NB4 (cell line): ENCODE measurements around the gene REPS2.

Experiments
- MYC ChIP-seq: IDR thresholded peaks from 2 replicates; pipeline ENCODE4 v1.6.1; 2011; ENCODE audit warnings: low read depth, low read length
- POLR2A ChIP-seq: IDR thresholded peaks from 2 replicates; pipeline ENCODE4 v1.6.1; 2011; ENCODE audit warnings: mild to moderate bottlenecking; ENCODE audit not compliant: insufficient read length; ENCODE audit errors: extremely low read depth
- TF ChIP-seq, protein P1 (sequence below): IDR thresholded peaks from one replicate; pipeline ENCODE4 v1.5.1; 2012; ENCODE audit warnings: low read depth, low read length
- TF ChIP-seq, protein P2 (sequence below): IDR thresholded peaks from 2 replicates; pipeline ENCODE4 v1.6.1; 2011; ENCODE audit warnings: low read depth, low read length

DNA sequence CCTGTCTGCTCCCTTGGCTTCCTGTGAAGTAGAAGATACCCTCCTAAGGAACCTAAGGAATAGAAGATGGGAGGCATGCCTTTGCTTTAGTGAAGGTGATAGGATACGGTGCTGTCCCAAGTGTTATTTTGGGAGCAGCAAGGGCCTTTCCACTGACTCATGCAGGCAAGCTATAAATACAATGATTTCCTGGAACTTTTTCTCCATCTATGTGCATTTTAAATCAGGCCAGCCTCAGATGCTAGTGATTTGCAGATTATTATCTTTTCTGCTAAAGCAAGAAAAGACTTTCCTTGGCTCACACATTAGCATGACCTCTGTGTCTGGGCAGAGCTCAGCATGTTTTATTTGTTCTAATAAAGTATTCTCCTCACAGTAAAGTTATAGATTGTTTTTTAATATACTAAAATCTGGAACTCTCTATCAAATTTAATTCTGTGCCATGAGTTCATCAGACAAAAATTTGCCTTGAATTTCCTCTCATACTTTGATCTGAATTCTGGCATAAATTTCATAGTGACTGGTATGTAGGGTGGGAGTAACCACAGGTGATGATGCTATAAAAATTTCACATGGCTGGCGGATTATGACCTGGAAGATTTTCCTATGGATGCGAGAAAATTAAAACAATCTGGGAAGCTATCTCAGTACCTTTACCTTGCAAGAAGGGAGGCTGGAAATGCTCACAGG lies 131.7 kb downstream of the REPS2 start:
- TF ChIP-seq, protein P1, sequence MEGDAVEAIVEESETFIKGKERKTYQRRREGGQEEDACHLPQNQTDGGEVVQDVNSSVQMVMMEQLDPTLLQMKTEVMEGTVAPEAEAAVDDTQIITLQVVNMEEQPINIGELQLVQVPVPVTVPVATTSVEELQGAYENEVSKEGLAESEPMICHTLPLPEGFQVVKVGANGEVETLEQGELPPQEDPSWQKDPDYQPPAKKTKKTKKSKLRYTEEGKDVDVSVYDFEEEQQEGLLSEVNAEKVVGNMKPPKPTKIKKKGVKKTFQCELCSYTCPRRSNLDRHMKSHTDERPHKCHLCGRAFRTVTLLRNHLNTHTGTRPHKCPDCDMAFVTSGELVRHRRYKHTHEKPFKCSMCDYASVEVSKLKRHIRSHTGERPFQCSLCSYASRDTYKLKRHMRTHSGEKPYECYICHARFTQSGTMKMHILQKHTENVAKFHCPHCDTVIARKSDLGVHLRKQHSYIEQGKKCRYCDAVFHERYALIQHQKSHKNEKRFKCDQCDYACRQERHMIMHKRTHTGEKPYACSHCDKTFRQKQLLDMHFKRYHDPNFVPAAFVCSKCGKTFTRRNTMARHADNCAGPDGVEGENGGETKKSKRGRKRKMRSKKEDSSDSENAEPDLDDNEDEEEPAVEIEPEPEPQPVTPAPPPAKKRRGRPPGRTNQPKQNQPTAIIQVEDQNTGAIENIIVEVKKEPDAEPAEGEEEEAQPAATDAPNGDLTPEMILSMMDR: no peak
- TF ChIP-seq POLR2A (no peak), MYC (no peak)
- TF ChIP-seq, protein P2, sequence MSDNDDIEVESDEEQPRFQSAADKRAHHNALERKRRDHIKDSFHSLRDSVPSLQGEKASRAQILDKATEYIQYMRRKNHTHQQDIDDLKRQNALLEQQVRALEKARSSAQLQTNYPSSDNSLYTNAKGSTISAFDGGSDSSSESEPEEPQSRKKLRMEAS: no peak
